ENCODE results near the gene EFNB3.

Gene EFNB3

GRCh38 chr17:7685533-7686221 lies 19.3 kb upstream of the EFNB3 start (continued):
- TF ChIP-seq ZNF140 (tag by site-specific recombination; IDR thresholded peaks at IDR 0.05) (no peak), ZNF513 (tag by site-specific recombination; IDR thresholded peaks at IDR 0.05) (no peak), ZNF132 (tag by site-specific recombination; IDR thresholded peaks at IDR 0.05; ENCODE audit: borderline replicate concordance) (no peak), ZNF114 (tag by site-specific recombination; IDR thresholded peaks at IDR 0.05) (no peak), ZNF10 (tag by site-specific recombination; IDR thresholded peaks at IDR 0.05) (no peak), ZBTB26 (tag by site-specific recombination; optimal IDR thresholded peaks at IDR 0.05) (peak; percentile 20), ZNF580 (tag by site-specific recombination; IDR thresholded peaks at IDR 0.05) (no peak; the same call in 1 of the 2 replicates), SP3 (tag by site-specific recombination; IDR thresholded peaks at IDR 0.05) (peak; percentile 87), ZNF777 (tag by site-specific recombination; IDR thresholded peaks at IDR 0.05; ENCODE audit: borderline replicate concordance) (no peak), ZNF585B (tag by site-specific recombination; IDR thresholded peaks at IDR 0.05) (no peak), ZNF529 (tag by site-specific recombination; IDR thresholded peaks at IDR 0.05; ENCODE audit: insufficient replicate concordance) (no peak), ZNF239 (tag by site-specific recombination; IDR thresholded peaks at IDR 0.05) (peak; percentile 59; the same call in 1 of the 2 replicates), ZNF324 (tag by site-specific recombination; IDR thresholded peaks at IDR 0.05) (peak; percentile 58), ZSCAN5A (tag by site-specific recombination; IDR thresholded peaks at IDR 0.05) (no peak), ZNF530 (tag by site-specific recombination; IDR thresholded peaks at IDR 0.05; ENCODE audit: low read depth) (no peak), INSM2 (tag by site-specific recombination; IDR thresholded peaks at IDR 0.05) (no peak), ZBTB1 (tag by site-specific recombination; IDR thresholded peaks at IDR 0.05) (no peak), ZNF138 (tag by site-specific recombination; IDR thresholded peaks at IDR 0.05; ENCODE audit: borderline replicate concordance) (no peak), ZNF266 (tag by site-specific recombination; IDR thresholded peaks at IDR 0.05; ENCODE audit: low read depth) (no peak), ZNF548 (tag by site-specific recombination; IDR thresholded peaks at IDR 0.05) (no peak), ZBTB20 (tag by site-specific recombination; IDR thresholded peaks at IDR 0.05) (peak; percentile 77; the same call in 1 of the 2 replicates), PATZ1 (tag by site-specific recombination; IDR thresholded peaks at IDR 0.05) (peak; percentile 55), GFI1B (tag by site-specific recombination; IDR thresholded peaks at IDR 0.05) (no peak), ZNF555 (tag by site-specific recombination; conservative IDR thresholded peaks at IDR 0.05) (no peak), GLI4 (tag by site-specific recombination; IDR thresholded peaks at IDR 0.05) (no peak), ZNF146 (tag by site-specific recombination; IDR thresholded peaks at IDR 0.05) (no peak), ZNF155 (tag by site-specific recombination; IDR thresholded peaks at IDR 0.05) (no peak), ZNF341 (tag by site-specific recombination; IDR thresholded peaks at IDR 0.05; ENCODE audit: low read depth) (peak; percentile 9; the same call in 1 of the 2 replicates), ZNF37A (tag by site-specific recombination; IDR thresholded peaks at IDR 0.05) (no peak), ZSCAN16 (tag by site-specific recombination; IDR thresholded peaks at IDR 0.05) (no peak)

Data from HEK293 (cell line).